SK-N-SH treated with all-trans-retinoic acid at 6 μM for 48 hours (cell line): ENCODE data around the gene STXBP5.

ENCODE experiments used
- ARNTL ChIP-seq: fragments of 450-650 bp; formaldehyde crosslinking; IDR thresholded peaks from 2 replicates; pipeline ENCODE4 v1.5.0; 2020; ENCODE audit warnings: low read depth, mild to moderate bottlenecking, moderate library complexity, borderline replicate concordance
- BACH2 ChIP-seq: fragments of 250-450 bp; sonication (Bioruptor Pico); IDR thresholded peaks from 2 replicates; pipeline ENCODE4 v1.9.0; 2021; ENCODE audit warnings: mild to moderate bottlenecking, borderline replicate concordance
- GLIS3 ChIP-seq: fragments of 250-450 bp; sonication (Bioruptor Pico); IDR thresholded peaks from 2 replicates; pipeline ENCODE4 v1.5.0; 2020; ENCODE audit warnings: mild to moderate bottlenecking, moderate library complexity
- POU6F1 ChIP-seq: fragments of 250-450 bp; sonication (Bioruptor Pico); IDR thresholded peaks from 2 replicates; pipeline ENCODE4 v1.8.0; 2021; ENCODE audit warnings: low read depth, mild to moderate bottlenecking, moderate library complexity, borderline replicate concordance
- RARB ChIP-seq: fragments of 250-450 bp; sonication (Bioruptor Pico); IDR thresholded peaks from 2 replicates; pipeline ENCODE4 v1.8.0; 2021; ENCODE audit warnings: mild to moderate bottlenecking, moderate library complexity
- TSHZ2 ChIP-seq: fragments of 250-450 bp; sonication (Bioruptor Pico); IDR thresholded peaks from 2 replicates; pipeline ENCODE4 v1.5.0; 2020; ENCODE audit warnings: mild to moderate bottlenecking, moderate library complexity
- ZNF70 ChIP-seq: fragments of 450-650 bp; formaldehyde crosslinking; IDR thresholded peaks from 2 replicates; pipeline ENCODE4 v1.5.0; 2020; ENCODE audit warnings: mild to moderate bottlenecking, moderate library complexity

- no peak for TF ChIP-seq RARB (CRISPR knock-in tag)
- no peak for TF ChIP-seq POU6F1
- no peak for TF ChIP-seq GLIS3 (CRISPR knock-in tag)
- no peak for TF ChIP-seq ARNTL (CRISPR knock-in tag)
- no peak for TF ChIP-seq BACH2 (CRISPR knock-in tag)
- no peak for TF ChIP-seq ZNF70
- TF ChIP-seq TSHZ2 (CRISPR knock-in tag) = no peak
Observed at GRCh38 chr6:147190556-147190955, 13.7 kb upstream of the STXBP5 start.
